ENCODE data around the gene C9orf85. TPM values are rescaled to one million over a fixed set of nuclear protein-coding genes. Genes with fewer than 3 reads are reported as not detected.

C9orf85 gene
- total and polyA plus RNA-seq, 2 donors (not counting 1 experiment from before 2014, with no cell fraction given) = 4.3 to 9.6 TPM

DNA sequence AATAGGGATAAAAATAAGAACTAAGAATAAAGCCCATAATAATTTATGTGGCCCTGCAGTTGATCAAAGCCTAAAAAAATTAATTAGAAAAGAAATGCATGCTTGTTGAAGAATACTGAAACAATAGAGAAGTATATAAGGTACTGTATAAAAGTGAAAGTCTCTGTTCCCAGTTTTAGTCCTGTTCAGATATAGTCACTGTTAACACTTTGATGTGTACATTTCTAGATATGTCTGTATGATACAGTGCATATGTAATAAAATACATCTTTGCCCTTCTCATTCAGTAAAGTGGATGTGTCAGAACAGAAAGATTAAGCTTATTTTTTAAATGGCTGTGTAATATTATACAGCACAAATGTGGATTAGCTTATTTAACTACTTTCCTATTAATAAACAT lies 4.1 kb downstream of the C9orf85 start:
- Histone ChIP-seq H3K79me2 (ENCODE audit: control insufficient read depth, insufficient read depth, low read length) (peaks cover 88% of the 10 kb centered on the region), H2AFZ (ENCODE audit: insufficient read depth, low read depth, low read length, poor library complexity, severe bottlenecking) (no peak overlapping the region), H3K9me3 (ENCODE audit: control extremely low read depth in 1 of 3, control insufficient read depth in 2 of 3, insufficient read depth in 1 of 3, low read length in 2 of 3) (no peaks in the 10 kb centered on the region), H3K4me2 (replicated peaks; ENCODE audit: low read depth, low read length, poor library complexity, severe bottlenecking) (no peak overlapping the region), H3K27me3 (replicated peaks in 1 of 4; ENCODE audit: control extremely low read depth in 1 of 4, control insufficient read depth in 3 of 4, insufficient read depth in 4 of 4, low read length in 3 of 4) (no peaks in the 10 kb centered on the region), H4K20me1 (ENCODE audit: control insufficient read depth, insufficient read depth, low read length, poor library complexity, severe bottlenecking) (peaks cover 25% of the 10 kb centered on the region), H3K4me3 (ENCODE audit: control extremely low read depth in 1 of 5, extremely low read depth in 1 of 5, insufficient read depth in 1 of 5, low read depth in 2 of 5, low read length in 4 of 5) (no peak overlapping the region), H3K9ac (ENCODE audit: low read length) (no peak overlapping the region), H3K27ac (ENCODE audit: low read length in 2 of 2) (no peak overlapping the region), H3K4me1 (ENCODE audit: control insufficient read depth in 2 of 2, insufficient read depth in 2 of 2, low read length in 2 of 2) (peaks cover 11 to 13% of the 10 kb centered on the region in 2 donors), H3K36me3 (replicated peaks in 1 of 2; ENCODE audit: control extremely low read depth in 1 of 2, control insufficient read depth in 1 of 2, extremely low read depth in 1 of 2, insufficient read depth in 2 of 2, low read length in 1 of 2) (peaks cover 1 to 4% of the 10 kb centered on the region in 2 experiments)
- Mint-ChIP-seq H3K4me3 (no peak overlapping the region), H3K27ac (no peak overlapping the region), H3K9me3 (ENCODE audit: insufficient read depth) (no peaks in the 10 kb centered on the region), H3K4me1 (peaks cover 35% of the 10 kb centered on the region), H3K27me3 (no peaks in the 10 kb centered on the region)
- DNase-seq (no peak), ATAC-seq (ENCODE audit: low read depth) (no peak)
- TF ChIP-seq EZH2 (IDR thresholded peaks at IDR 0.05; ENCODE audit: borderline replicate concordance, insufficient read depth, low read depth, low read length, poor library complexity, severe bottlenecking) = no peak
- TF ChIP-seq, protein P1, sequence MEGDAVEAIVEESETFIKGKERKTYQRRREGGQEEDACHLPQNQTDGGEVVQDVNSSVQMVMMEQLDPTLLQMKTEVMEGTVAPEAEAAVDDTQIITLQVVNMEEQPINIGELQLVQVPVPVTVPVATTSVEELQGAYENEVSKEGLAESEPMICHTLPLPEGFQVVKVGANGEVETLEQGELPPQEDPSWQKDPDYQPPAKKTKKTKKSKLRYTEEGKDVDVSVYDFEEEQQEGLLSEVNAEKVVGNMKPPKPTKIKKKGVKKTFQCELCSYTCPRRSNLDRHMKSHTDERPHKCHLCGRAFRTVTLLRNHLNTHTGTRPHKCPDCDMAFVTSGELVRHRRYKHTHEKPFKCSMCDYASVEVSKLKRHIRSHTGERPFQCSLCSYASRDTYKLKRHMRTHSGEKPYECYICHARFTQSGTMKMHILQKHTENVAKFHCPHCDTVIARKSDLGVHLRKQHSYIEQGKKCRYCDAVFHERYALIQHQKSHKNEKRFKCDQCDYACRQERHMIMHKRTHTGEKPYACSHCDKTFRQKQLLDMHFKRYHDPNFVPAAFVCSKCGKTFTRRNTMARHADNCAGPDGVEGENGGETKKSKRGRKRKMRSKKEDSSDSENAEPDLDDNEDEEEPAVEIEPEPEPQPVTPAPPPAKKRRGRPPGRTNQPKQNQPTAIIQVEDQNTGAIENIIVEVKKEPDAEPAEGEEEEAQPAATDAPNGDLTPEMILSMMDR (IDR thresholded peaks at IDR 0.05) = no peak
- POLR2A ChIA-PET = no interaction called here
- CTCF ChIA-PET = interaction anchor here (1.0 to 1.4 kb wide), 2 partner anchors 65 to 109 kb away, joined by 3 to 4 read pairs; no protein-coding TSS in a partner anchor
- intact Hi-C loops (cut with micrococcal nuclease) = no loop called here

DNA sequence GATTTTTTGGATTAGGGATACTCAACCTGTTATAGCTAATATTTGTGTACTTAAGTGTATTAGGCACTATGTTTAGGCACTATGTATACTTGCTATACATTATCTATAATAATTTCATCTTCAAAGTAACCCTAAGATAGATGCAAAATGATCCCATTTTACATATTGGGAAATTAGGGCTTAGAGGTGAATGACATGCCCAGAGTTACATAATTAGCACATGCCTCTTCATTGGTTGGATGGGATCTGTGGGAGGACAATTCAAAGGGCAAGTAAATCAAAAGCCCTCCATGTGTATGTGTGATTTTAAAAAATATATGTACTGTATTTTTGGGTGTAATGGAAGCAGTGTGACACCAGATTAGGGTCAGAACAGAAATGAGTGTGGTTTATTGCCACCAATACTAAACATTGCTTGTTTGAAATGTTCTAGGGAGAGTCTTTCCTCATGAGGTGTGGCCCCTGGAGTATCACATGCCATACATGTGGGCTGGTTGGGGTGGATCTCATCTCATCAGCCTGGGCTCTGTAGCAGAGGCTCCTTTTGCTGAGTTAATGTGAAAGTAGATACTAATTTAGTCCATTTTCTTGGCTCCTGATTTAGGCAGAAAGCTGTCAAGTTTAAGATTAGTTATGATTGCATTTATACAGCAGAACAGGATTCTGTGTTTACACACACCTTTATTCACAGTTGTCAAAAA lies 5.5 kb downstream of the C9orf85 start:
- POLR2A ChIA-PET = no interaction called here
- no peak for TF ChIP-seq EZH2 (IDR thresholded peaks at IDR 0.05; ENCODE audit: borderline replicate concordance, insufficient read depth, low read depth, low read length, poor library complexity, severe bottlenecking)
- TF ChIP-seq, protein P1 (IDR thresholded peaks at IDR 0.05) = no peak
- ATAC-seq (ENCODE audit: low read depth) = no peak
- Histone ChIP-seq H3K27me3 (replicated peaks in 1 of 4; ENCODE audit: control extremely low read depth in 1 of 4, control insufficient read depth in 3 of 4, insufficient read depth in 4 of 4, low read length in 3 of 4) (no peaks in the 10 kb centered on the region), H3K9me3 (ENCODE audit: control extremely low read depth in 1 of 3, control insufficient read depth in 2 of 3, insufficient read depth in 1 of 3, low read length in 2 of 3) (no peaks in the 10 kb centered on the region), H3K9ac (ENCODE audit: low read length) (no peak overlapping the region), H3K4me2 (replicated peaks; ENCODE audit: low read depth, low read length, poor library complexity, severe bottlenecking) (no peak overlapping the region), H3K27ac (ENCODE audit: low read length in 2 of 2) (no peak overlapping the region), H3K4me3 (ENCODE audit: control extremely low read depth in 1 of 5, extremely low read depth in 1 of 5, insufficient read depth in 1 of 5, low read depth in 2 of 5, low read length in 4 of 5) (no peak overlapping the region), H4K20me1 (ENCODE audit: control insufficient read depth, insufficient read depth, low read length, poor library complexity, severe bottlenecking) (peaks cover 21% of the 10 kb centered on the region), H3K79me2 (ENCODE audit: control insufficient read depth, insufficient read depth, low read length) (peaks cover 93% of the 10 kb centered on the region), H3K36me3 (replicated peaks in 1 of 2; ENCODE audit: control extremely low read depth in 1 of 2, control insufficient read depth in 1 of 2, extremely low read depth in 1 of 2, insufficient read depth in 2 of 2, low read length in 1 of 2) (peaks cover 4% of the 10 kb centered on the region in 2 experiments), H2AFZ (ENCODE audit: insufficient read depth, low read depth, low read length, poor library complexity, severe bottlenecking) (no peak overlapping the region), H3K4me1 (ENCODE audit: control insufficient read depth in 2 of 2, insufficient read depth in 2 of 2, low read length in 2 of 2) (peaks cover 9% of the 10 kb centered on the region in 2 donors)
- H3K27ac Mint-ChIP-seq = no peak overlapping the region
- no peaks in the 10 kb centered on the region for H3K9me3 Mint-ChIP-seq (ENCODE audit: insufficient read depth)
- H3K4me1 Mint-ChIP-seq = peaks cover 33% of the 10 kb centered on the region
- DNase-seq = no peak
- no peaks in the 10 kb centered on the region for H3K27me3 Mint-ChIP-seq
- CTCF ChIA-PET = no interaction called here
- intact Hi-C loops (cut with micrococcal nuclease) = no loop called here
- no peak overlapping the region for H3K4me3 Mint-ChIP-seq
